H1 (cell line): ENCODE measurements around the gene IL16. TPM values are rescaled to one million over a fixed set of nuclear protein-coding genes. Genes with fewer than 3 reads are reported as not detected.

Experiments
- CTCF ChIA-PET: fragments of 300-600 bp; sonication (Branson Sonifier 250); formaldehyde crosslinking; loops from one replicate; lab custom pipeline; 2021; ENCODE audit not compliant: partially characterized antibody; lab: Charles Lee
- POLR2A ChIA-PET: fragments of 300-600 bp; sonication (Branson Sonifier 250); formaldehyde crosslinking; loops from one replicate; lab custom pipeline; 2021; ENCODE audit warnings: inconsistent platforms; ENCODE audit not compliant: partially characterized antibody; lab: Charles Lee
- DNase-seq, 2 experiments: peaks; one replicate each; pipeline versions ENCODE4 v3.0.0 to v3.0.0-alpha.2; 2010 to 2022; ENCODE audit warnings: low spot score in 2 of 2, low read depth in 1 of 2, mixed read lengths in 1 of 2
- FAIRE-seq: peaks from 2 replicates; lab custom pipeline; 2011; peaks lifted over from hg19 to GRCh38; lab: Jason Lieb, UNC
- H2AFZ ChIP-seq: 2 replicates; pipeline ENCODE4 v1.8.1; 2012; ENCODE audit warnings: low read length, inconsistent platforms
- H2AK5ac ChIP-seq: 2 replicates; pipeline ENCODE4 v1.6.1; 2013; ENCODE audit warnings: low read depth, low read length
- H2BK120ac ChIP-seq: replicated peaks from 2 replicates; pipeline ENCODE3; 2013; ENCODE audit warnings: low read depth, low read length, inconsistent platforms
- H2BK12ac ChIP-seq: 2 replicates; pipeline ENCODE4 v1.6.1; 2013; ENCODE audit warnings: low read depth, low read length
- H2BK15ac ChIP-seq: 2 replicates; pipeline ENCODE4 v1.6.1; 2013; ENCODE audit warnings: low read length
- H2BK20ac ChIP-seq: 2 replicates; pipeline ENCODE4 v1.6.1; 2013; ENCODE audit warnings: low read length
- H2BK5ac ChIP-seq: 2 replicates; pipeline ENCODE4 v1.6.1; 2013; ENCODE audit warnings: low read depth, low read length
- H3K14ac ChIP-seq: 2 replicates; pipeline ENCODE4 v1.6.1; 2013; ENCODE audit warnings: inconsistent platforms; ENCODE audit not compliant: insufficient read length
- H3K18ac ChIP-seq: 2 replicates; pipeline ENCODE4 v1.6.1; 2013; ENCODE audit warnings: low read length; ENCODE audit errors: extremely low read depth
- H3K23ac ChIP-seq: 2 replicates; pipeline ENCODE4 v1.6.1; 2013; ENCODE audit warnings: inconsistent platforms; ENCODE audit not compliant: insufficient read length
- H3K23me2 ChIP-seq: 2 replicates; pipeline ENCODE4 v1.6.1; 2013; ENCODE audit warnings: low read depth, low read length
- H3K27ac ChIP-seq: 2 replicates; pipeline ENCODE4 v1.6.1; 2011; ENCODE audit warnings: low read depth, low read length, inconsistent platforms
- H3K27me3 ChIP-seq, 4 experiments: replicated peaks in 1 of 4; 1 replicate in 1 of 4; 2 replicates in 3 of 4; pipeline versions ENCODE4 v1.6.1 to v1.8.1; 2011 to 2013; ENCODE audit warnings: low read length in 3 of 4, mild to moderate bottlenecking in 3 of 4, inconsistent platforms in 2 of 4, mixed read lengths in 2 of 4, moderate library complexity in 1 of 4; ENCODE audit not compliant: control insufficient read depth in 3 of 4, insufficient read depth in 3 of 4; ENCODE audit errors: extremely low read depth in 1 of 4
- H3K36me3 ChIP-seq, 4 experiments: 2 replicates each; pipeline versions ENCODE4 v1.6.1 to v1.8.1; 2011 to 2013; ENCODE audit warnings: mild to moderate bottlenecking in 4 of 4, low read length in 3 of 4, moderate library complexity in 2 of 4, control low read depth in 1 of 4, inconsistent platforms in 1 of 4; ENCODE audit not compliant: insufficient read depth in 4 of 4, control insufficient read depth in 2 of 4
- H3K4ac ChIP-seq: replicated peaks from 2 replicates; pipeline ENCODE3; 2013; ENCODE audit warnings: low read length, low read depth, mixed read lengths, inconsistent platforms; ENCODE audit not compliant: insufficient read length
- H3K4me1 ChIP-seq, 4 experiments: replicated peaks in 1 of 4; 1 replicate in 1 of 4; 2 replicates in 3 of 4; pipeline versions ENCODE4 v1.6.1 to v1.8.1; 2011 to 2013; ENCODE audit warnings: low read length in 3 of 4, inconsistent platforms in 2 of 4, mixed read lengths in 1 of 4; ENCODE audit not compliant: insufficient read depth in 4 of 4, control insufficient read depth in 3 of 4
- H3K4me2 ChIP-seq, 2 experiments: 2 replicates each; pipeline versions ENCODE4 v1.6.1 to v1.8.1; 2011 to 2013; ENCODE audit warnings: low read depth in 2 of 2, low read length in 2 of 2, control low read depth in 1 of 2, inconsistent platforms in 1 of 2, mild to moderate bottlenecking in 1 of 2; ENCODE audit not compliant: insufficient read depth in 1 of 2
- H3K4me3 ChIP-seq, 4 experiments: fragments of 200-600, 300-600 bp in 1 of 4; sonication (generic), shearing (Covaris generic), sonication (Bioruptor Twin) in 1 of 4; 2 replicates each; pipeline versions ENCODE4 v1.5.1 to v1.8.1; 2011 to 2016; ENCODE audit warnings: low read length in 4 of 4, low read depth in 3 of 4, control low read depth in 2 of 4, inconsistent platforms in 2 of 4, mild to moderate bottlenecking in 2 of 4, mixed read lengths in 1 of 4, moderate library complexity in 1 of 4; ENCODE audit not compliant: insufficient read depth in 2 of 4; ENCODE audit errors: extremely low read depth in 1 of 4
- H3K56ac ChIP-seq: replicated peaks from 2 replicates; pipeline ENCODE3; 2013; ENCODE audit warnings: low read depth, mild to moderate bottlenecking, mixed read lengths, low read length, inconsistent platforms; ENCODE audit not compliant: insufficient read length
- H3K79me1 ChIP-seq: 2 replicates; pipeline ENCODE4 v1.6.1; 2013; ENCODE audit warnings: low read depth, low read length, control low read depth
- H3K79me2 ChIP-seq, 2 experiments: 2 replicates each; pipeline versions ENCODE4 v1.6.1 to v1.8.1; 2012 to 2013; ENCODE audit warnings: low read length in 2 of 2, mild to moderate bottlenecking in 2 of 2, inconsistent platforms in 1 of 2; ENCODE audit not compliant: insufficient read depth in 2 of 2, control insufficient read depth in 1 of 2
- H3K9ac ChIP-seq, 4 experiments: replicated peaks in 1 of 4; 1 replicate in 1 of 4; 2 replicates in 3 of 4; pipeline versions ENCODE4 v1.6.1 to v1.8.1; 2011 to 2013; ENCODE audit warnings: low read depth in 3 of 4, low read length in 3 of 4, control low read depth in 2 of 4, mild to moderate bottlenecking in 2 of 4, moderate library complexity in 2 of 4, inconsistent platforms in 1 of 4; ENCODE audit errors: extremely low read depth in 1 of 4
- H3K9me3 ChIP-seq, 2 experiments: 2 replicates each; pipeline versions ENCODE4 v1.6.1 to v1.8.1; 2012 to 2013; ENCODE audit warnings: mild to moderate bottlenecking in 2 of 2, moderate library complexity in 2 of 2, control low read depth in 1 of 2, inconsistent platforms in 1 of 2, low read depth in 1 of 2, low read length in 1 of 2, mixed read lengths in 1 of 2; ENCODE audit not compliant: insufficient read depth in 2 of 2
- H4K20me1 ChIP-seq, 2 experiments: replicated peaks in 1 of 2; 2 replicates each; pipeline versions ENCODE3 to v1.8.1; 2011 to 2013; ENCODE audit warnings: inconsistent platforms in 2 of 2, low read length in 2 of 2, mild to moderate bottlenecking in 1 of 2; ENCODE audit not compliant: insufficient read depth in 2 of 2, control insufficient read depth in 1 of 2
- H4K5ac ChIP-seq: 2 replicates; pipeline ENCODE4 v1.6.1; 2013; ENCODE audit warnings: low read length, low read depth, mixed read lengths, inconsistent platforms; ENCODE audit not compliant: insufficient read length
- H4K8ac ChIP-seq: 2 replicates; pipeline ENCODE4 v1.8.0; 2013; ENCODE audit warnings: mild to moderate bottlenecking, moderate library complexity, low read length, inconsistent platforms; ENCODE audit not compliant: insufficient read depth; ENCODE audit errors: extremely low read depth
- H4K91ac ChIP-seq: replicated peaks from 2 replicates; pipeline ENCODE3; 2013; ENCODE audit warnings: low read length, mixed read lengths, inconsistent platforms; ENCODE audit not compliant: insufficient read length
- CTCF ChIP-seq, 3 experiments: IDR thresholded peaks; 1 replicate in 2 of 3; 2 replicates in 1 of 3; pipeline versions ENCODE4 v1.5.1 to v1.6.1; 2011; ENCODE audit warnings: low read length in 3 of 3, mild to moderate bottlenecking in 3 of 3, inconsistent platforms in 2 of 3, low read depth in 1 of 3, moderate library complexity in 1 of 3; ENCODE audit not compliant: insufficient read depth in 1 of 3; ENCODE audit errors: control extremely low read depth in 1 of 3
- WGBS, 2 experiments: shearing (Covaris generic) in 1 of 2; methylation state at CpG; one replicate each; pipeline versions ENCODE4 v1.1.6 to v1.1.7; 2013 to 2015; ENCODE audit warnings: low lambda C conversion rate in 2 of 2, mixed read lengths in 2 of 2, inconsistent platforms in 1 of 2, low coverage in 1 of 2, missing lambda C conversion rate in 1 of 2; ENCODE audit not compliant: insufficient replicate concordance in 2 of 2, insufficient coverage in 1 of 2, insufficient read length in 1 of 2; ENCODE audit errors: extremely low coverage in 1 of 2, missing lambda C conversion rate in 1 of 2; 5-methylcytosine and 5-hydroxymethylcytosine counted together
- polyA plus RNA-seq, 7 experiments: library from polyadenylated mRNA; depleted of rRNA in 3 of 7; stranded (reverse) in 5 of 7; unstranded in 2 of 7; fragments of >200 nt in 5 of 7; fragments of 200-250 nt in 2 of 7; gene quantifications; 1 replicate in 5 of 7; 2 replicates in 1 of 7; 4 replicates in 1 of 7; pipeline versions ENCODE4 v1.2.1 to v1.2.3, GENCODE V29; 2011 to 2013; ENCODE audit warnings: missing spikeins in 2 of 7, mixed read lengths in 2 of 7
- total RNA-seq: library from RNA; stranded (reverse); fragmentation: NEBNext Ultra II Directional; extraction: Animal tissue kit (Norgen Biotek cat#: 25700); gene quantifications from 2 replicates; pipeline ENCODE4 v1.2.1, GENCODE V29; 2021

IL16 gene
- total and polyA plus RNA-seq, 2 of the 8 experiments (the other 6 are each of a cell fraction or from before 2014, with no cell fraction given) = 0.03 to 0.09 TPM

- TF ChIP-seq CTCF (IDR thresholded peaks at IDR 0.05; ENCODE audit: control extremely low read depth in 1 of 3, insufficient read depth in 1 of 3, low read depth in 1 of 3, low read length in 3 of 3) = no peak
- Histone ChIP-seq H3K36me3 (no peaks in the 10 kb centered on the region), H3K4me1 (peaks cover 0 to 7% (median 0%) of the 10 kb centered on the region in 4 experiments; a peak in 1 of 7 replicates), H3K27me3 (no peaks in the 10 kb centered on the region), H3K4me2 (no peak overlapping the region), H3K18ac (no peak overlapping the region), H3K23ac (no peak overlapping the region), H2BK15ac (no peak overlapping the region), H4K91ac (no peak overlapping the region), H2AK5ac (no peak overlapping the region; the same call in 1 of the 2 replicates), H2BK20ac (no peak overlapping the region), H3K14ac (no peak overlapping the region), H2BK12ac (no peak overlapping the region), H3K4me3 (no peak overlapping the region; a peak in 1 of 8 replicates), H2BK5ac (no peak overlapping the region), H3K9ac (no peak overlapping the region), H2BK120ac (no peak overlapping the region), H3K79me1 (no peaks in the 10 kb centered on the region), H3K9me3 (no peaks in the 10 kb centered on the region), H3K56ac (no peak overlapping the region), H2AFZ (no peak overlapping the region), H3K4ac (no peak overlapping the region), H3K23me2 (no peaks in the 10 kb centered on the region), H3K27ac (no peak overlapping the region), H4K8ac (no peak overlapping the region), H4K5ac (no peak overlapping the region), H4K20me1 (peaks cover 0 to 3% of the 10 kb centered on the region in 2 experiments), H3K79me2 (no peaks in the 10 kb centered on the region)
- no peak for DNase-seq
- 96% methylated on average over 2 of the region's 2 CpGs; no CpG with 5 or more reads in 1 of the 2 experiments for WGBS, 2 experiments
- FAIRE-seq = no peak
- ChIA-PET CTCF (interaction anchor here (0.6 to 4.6 kb wide), 20 partner anchors 9 to 791 kb away, joined by 3 to 30 read pairs (median 4); no protein-coding TSS in a partner anchor), POLR2A (no interaction called here)
These were observed 22.4 kb upstream of the IL16 start for GRCh38 chr15:81174125-81174791.
